Measurements from ENCODE around the gene ESPL1.

DNA sequence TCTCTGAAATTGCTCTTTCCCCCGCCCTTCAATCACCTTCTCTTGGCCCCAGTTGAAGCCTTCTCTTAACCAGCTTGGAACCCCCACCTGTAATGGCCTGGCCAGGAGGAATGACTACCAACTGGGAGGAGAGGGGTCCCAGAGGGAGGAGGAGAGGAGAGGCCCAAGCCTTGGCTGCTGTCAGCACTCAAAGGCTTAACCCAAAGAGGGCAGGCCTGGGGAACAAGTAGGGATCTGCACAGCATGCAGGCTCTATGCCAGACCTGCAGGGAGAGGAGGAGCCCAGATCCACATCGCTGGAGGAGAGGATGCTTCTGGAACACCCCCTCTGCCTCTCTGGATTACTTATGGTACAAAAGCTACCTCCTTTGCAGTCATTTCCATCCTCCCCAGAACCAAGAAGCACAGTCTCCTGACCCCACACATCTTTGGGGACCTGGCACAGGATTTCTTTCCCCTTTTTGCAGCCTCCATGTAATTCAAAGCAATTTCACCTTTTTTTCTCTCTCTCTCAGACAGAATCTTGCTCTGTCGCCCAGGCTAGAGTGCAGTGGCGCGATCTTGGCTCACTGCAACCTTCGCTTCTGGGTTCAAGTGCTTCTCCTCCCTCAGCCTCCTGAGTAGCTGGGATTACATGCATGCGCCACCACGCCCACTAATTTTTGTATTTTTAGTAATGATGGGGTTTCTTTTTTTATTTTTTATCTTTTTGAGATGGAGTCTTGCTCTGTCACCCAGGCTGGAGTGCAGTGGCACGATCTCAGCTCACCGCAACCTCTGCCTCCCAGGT, 42.3 kb upstream of the ESPL1 start:
- TF ChIP-seq CTCF (conservative IDR thresholded peaks at IDR 0.05) (no peak), ZFX (IDR thresholded peaks at IDR 0.05) (no peak)
